ENCODE data around the gene WWTR1. TPM values are rescaled to one million over a fixed set of nuclear protein-coding genes. Genes with fewer than 3 reads are reported as not detected.

WWTR1 gene
- total RNA-seq, 4 donors from 2014 or later: 103 to 148 (median 116) TPM

GRCh38 chr3:149541091-149541491 is 116.7 kb downstream of the WWTR1 start:
- no peaks in the 10 kb centered on the region for H3K27me3 ChIP-seq
- peaks cover 0 to 4% of the 10 kb centered on the region in 2 donors for H3K4me1 ChIP-seq
- no peaks in the 10 kb centered on the region for H3K9me3 ChIP-seq
- no peak for TF ChIP-seq POLR2A (IDR thresholded peaks at IDR 0.05)
- TF ChIP-seq, protein P1, sequence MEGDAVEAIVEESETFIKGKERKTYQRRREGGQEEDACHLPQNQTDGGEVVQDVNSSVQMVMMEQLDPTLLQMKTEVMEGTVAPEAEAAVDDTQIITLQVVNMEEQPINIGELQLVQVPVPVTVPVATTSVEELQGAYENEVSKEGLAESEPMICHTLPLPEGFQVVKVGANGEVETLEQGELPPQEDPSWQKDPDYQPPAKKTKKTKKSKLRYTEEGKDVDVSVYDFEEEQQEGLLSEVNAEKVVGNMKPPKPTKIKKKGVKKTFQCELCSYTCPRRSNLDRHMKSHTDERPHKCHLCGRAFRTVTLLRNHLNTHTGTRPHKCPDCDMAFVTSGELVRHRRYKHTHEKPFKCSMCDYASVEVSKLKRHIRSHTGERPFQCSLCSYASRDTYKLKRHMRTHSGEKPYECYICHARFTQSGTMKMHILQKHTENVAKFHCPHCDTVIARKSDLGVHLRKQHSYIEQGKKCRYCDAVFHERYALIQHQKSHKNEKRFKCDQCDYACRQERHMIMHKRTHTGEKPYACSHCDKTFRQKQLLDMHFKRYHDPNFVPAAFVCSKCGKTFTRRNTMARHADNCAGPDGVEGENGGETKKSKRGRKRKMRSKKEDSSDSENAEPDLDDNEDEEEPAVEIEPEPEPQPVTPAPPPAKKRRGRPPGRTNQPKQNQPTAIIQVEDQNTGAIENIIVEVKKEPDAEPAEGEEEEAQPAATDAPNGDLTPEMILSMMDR (IDR thresholded peaks at IDR 0.05): no peak
- intact Hi-C loops (cut with DNase I; ENCODE audit: low total_unique reads): no loop called here
- no peak overlapping the region for H3K4me3 ChIP-seq
- H3K27ac ChIP-seq: no peak overlapping the region
- H3K36me3 ChIP-seq: no peaks in the 10 kb centered on the region
- no peak for DNase-seq

DNA sequence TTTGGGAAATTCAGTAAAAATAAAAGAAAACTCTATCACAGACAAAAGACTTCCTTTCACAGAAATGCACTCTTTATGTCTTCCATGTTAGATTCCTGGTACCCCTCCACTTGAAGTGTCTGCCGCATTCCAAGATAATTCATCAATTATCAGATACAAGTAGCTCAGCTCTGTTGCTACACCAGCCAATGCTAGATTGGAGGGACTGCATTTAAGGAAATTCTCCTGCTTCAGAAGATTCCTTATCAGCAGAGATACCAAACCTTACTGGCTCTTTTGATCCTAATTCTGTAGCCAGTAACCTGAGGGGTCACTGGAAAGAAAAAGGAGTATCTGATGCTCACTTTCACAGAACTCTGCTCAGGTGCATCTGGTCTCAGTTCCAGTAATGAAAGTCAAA is 119.5 kb downstream of the WWTR1 start:
- DNase-seq: no peak
- Histone ChIP-seq H3K36me3 (no peaks in the 10 kb centered on the region), H3K27ac (no peak overlapping the region), H3K27me3 (no peaks in the 10 kb centered on the region), H3K4me3 (no peak overlapping the region), H3K4me1 (peaks cover 0 to 14% of the 10 kb centered on the region in 2 donors), H3K9me3 (no peaks in the 10 kb centered on the region)
- TF ChIP-seq, protein P1 (IDR thresholded peaks at IDR 0.05): no peak
- no peak for TF ChIP-seq POLR2A (IDR thresholded peaks at IDR 0.05)
- intact Hi-C loops (cut with DNase I; ENCODE audit: low total_unique reads): loop anchor here (10.0 kb wide), 1 partner anchor 116 kb away; the partner anchor contains the start of gene WWTR1

DNA sequence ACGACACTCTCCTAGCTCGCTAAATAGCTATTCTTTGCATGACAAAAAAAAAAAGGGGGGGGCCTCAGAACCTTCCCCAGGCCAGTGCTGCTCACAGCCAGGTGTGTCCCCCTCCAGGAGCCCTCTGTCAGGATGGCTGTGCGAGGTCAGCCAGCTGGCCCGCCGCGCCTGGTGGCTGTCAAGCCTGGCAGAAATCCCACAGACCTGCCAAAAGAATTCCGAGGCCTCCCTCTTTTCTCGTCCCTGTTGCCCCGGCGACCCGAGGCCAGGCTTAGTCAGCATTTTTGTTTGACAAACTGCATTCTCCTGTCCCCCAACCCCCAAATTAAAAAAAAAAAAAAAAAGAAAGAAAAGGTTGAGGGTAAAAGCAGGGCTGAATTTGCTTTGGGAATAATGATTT is 121.4 kb downstream of the WWTR1 start:
- intact Hi-C loops (cut with DNase I; ENCODE audit: low total_unique reads): loop anchor here (10.0 kb wide), 1 partner anchor 118 kb away; the partner anchor contains the start of gene WWTR1
- peaks cover 0 to 24% of the 10 kb centered on the region in 2 donors for H3K4me1 ChIP-seq

DNA sequence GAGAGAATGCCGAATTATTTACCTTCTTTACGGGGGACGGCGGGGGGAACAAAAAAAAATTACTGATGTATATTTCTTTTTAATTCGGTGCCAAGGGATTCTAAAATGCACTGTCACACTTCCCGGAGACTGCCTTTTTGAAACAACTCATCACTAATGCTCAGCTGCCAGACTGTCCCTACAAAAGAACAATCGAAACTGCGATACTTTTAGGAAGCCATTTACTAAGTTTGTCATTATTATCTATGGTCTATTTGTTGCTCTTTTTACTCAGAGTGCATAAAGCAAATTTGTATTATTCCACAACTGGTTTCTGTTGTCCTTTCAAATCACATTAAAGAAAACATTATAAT is 122.5 kb downstream of the WWTR1 start:
- H3K27ac ChIP-seq: peak overlapping the region; percentile 49 to 73
- no peaks in the 10 kb centered on the region for H3K9me3 ChIP-seq
- H3K27me3 ChIP-seq: no peaks in the 10 kb centered on the region
- H3K4me1 ChIP-seq: peaks cover 0 to 24% of the 10 kb centered on the region in 2 donors
- DNase-seq: no peak
- intact Hi-C loops (cut with DNase I; ENCODE audit: low total_unique reads): loop anchor here (10.0 kb wide), 1 partner anchor 119 kb away; the partner anchor contains the start of gene WWTR1
- no peaks in the 10 kb centered on the region for H3K36me3 ChIP-seq
- H3K4me3 ChIP-seq: peak overlapping the region in 1 of 2 donors; percentile 3
- TF ChIP-seq POLR2A (IDR thresholded peaks at IDR 0.05): no peak
- TF ChIP-seq, protein P1 (IDR thresholded peaks at IDR 0.05): no peak

More for the DNA sequence above, 121.4 kb downstream of the WWTR1 start:
- no peak for TF ChIP-seq POLR2A (IDR thresholded peaks at IDR 0.05)
- TF ChIP-seq, protein P1 (IDR thresholded peaks at IDR 0.05): no peak
- peak overlapping the region; percentile 49 to 73 for H3K27ac ChIP-seq
- no peak overlapping the region for H3K4me3 ChIP-seq
- no peaks in the 10 kb centered on the region for H3K27me3 ChIP-seq
- H3K9me3 ChIP-seq: no peaks in the 10 kb centered on the region
- DNase-seq: peak; percentile 48 to 57
- H3K36me3 ChIP-seq: no peaks in the 10 kb centered on the region

DNA sequence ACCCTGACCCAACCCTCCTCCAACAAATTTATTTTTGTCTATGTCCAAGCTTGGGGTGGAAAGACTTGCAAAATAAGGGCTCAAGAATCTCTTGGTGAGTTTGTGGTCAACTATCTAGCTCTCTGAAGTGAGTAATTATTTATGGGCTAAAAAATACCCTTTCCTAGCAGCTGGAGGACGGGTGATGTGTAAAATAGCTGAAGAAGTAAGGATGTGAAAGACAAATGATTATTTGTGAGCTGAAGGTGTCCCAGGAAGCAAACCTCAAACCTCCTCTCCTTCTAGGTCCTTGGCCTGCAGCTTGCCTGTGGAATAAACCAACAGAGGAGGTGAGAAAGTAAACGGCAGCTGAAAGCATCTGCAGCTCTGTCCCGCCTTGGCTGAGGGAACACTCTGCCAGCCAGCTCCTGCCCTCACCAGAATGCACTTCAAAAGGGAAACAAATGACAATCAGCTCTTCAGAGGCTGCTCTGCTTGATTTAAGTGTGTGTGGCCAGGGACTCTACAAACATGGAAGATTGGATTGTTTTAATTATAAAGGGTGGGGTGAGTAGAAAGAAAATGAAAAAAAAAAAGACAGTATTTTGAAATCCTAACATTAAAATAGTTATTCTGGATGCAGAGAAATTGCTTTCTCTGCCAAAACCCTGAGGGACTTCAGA is 123.0 kb downstream of the WWTR1 start:
- Histone ChIP-seq H3K9me3 (no peaks in the 10 kb centered on the region), H3K36me3 (no peaks in the 10 kb centered on the region), H3K4me1 (peaks cover 0 to 24% of the 10 kb centered on the region in 2 donors), H3K27ac (peak overlapping the region; percentile 49 to 73), H3K4me3 (peak overlapping the region in 1 of 2 donors; percentile 3), H3K27me3 (no peaks in the 10 kb centered on the region)
- TF ChIP-seq, protein P1 (IDR thresholded peaks at IDR 0.05): no peak
- no peak for TF ChIP-seq POLR2A (IDR thresholded peaks at IDR 0.05)
- DNase-seq: no peak
- intact Hi-C loops (cut with DNase I; ENCODE audit: low total_unique reads): loop anchor here (10.0 kb wide), 1 partner anchor 120 kb away; the partner anchor contains the start of gene WWTR1

All from uterus (tissue), 4 donors.